Progenitor cell of endocrine pancreas (in vitro differentiated cells): Measurements from ENCODE around the gene ESR2. TPM values are rescaled to one million over a fixed set of nuclear protein-coding genes. Genes with fewer than 3 reads are reported as not detected.

Source experiments
- DNase-seq: peaks from one replicate; pipeline ENCODE4 v3.0.0; 2021; ENCODE audit warnings: low spot score; ENCODE audit not compliant: unreplicated experiment
- H3K27ac Mint-ChIP-seq: 2 replicates; pipeline ENCODE4 v1.8.0; 2021; ENCODE audit warnings: mild to moderate bottlenecking, moderate library complexity, mixed read lengths
- H3K27me3 Mint-ChIP-seq: 2 replicates; pipeline ENCODE4 v1.8.0; 2021; ENCODE audit warnings: mixed read lengths
- H3K36me3 Mint-ChIP-seq: 2 replicates; pipeline ENCODE4 v1.8.0; 2022; ENCODE audit warnings: mixed read lengths; ENCODE audit not compliant: insufficient read depth
- H3K4me1 Mint-ChIP-seq: 2 replicates; pipeline ENCODE4 v1.8.0; 2021; ENCODE audit warnings: low read depth, mixed read lengths
- H3K4me3 Mint-ChIP-seq: 2 replicates; pipeline ENCODE4 v1.8.0; 2021; ENCODE audit warnings: low read depth, mild to moderate bottlenecking, moderate library complexity, mixed read lengths
- H3K9me3 Mint-ChIP-seq: 2 replicates; pipeline ENCODE4 v1.8.0; 2021; ENCODE audit warnings: low read depth, mixed read lengths
- CTCF ChIP-seq: fragments of 200-600 bp; sonication (generic); IDR thresholded peaks from one replicate; pipeline ENCODE4 v1.5.0; 2021; ENCODE audit warnings: antibody characterized with exemption, mild to moderate bottlenecking; ENCODE audit not compliant: unreplicated experiment
- total RNA-seq: library from RNA; stranded (reverse); gene quantifications from 2 replicates; pipeline ENCODE4 v1.2.1, GENCODE V29; 2021

Gene ESR2
- total RNA-seq, 1 donor from 2014 or later, result 0.29 TPM

DNA sequence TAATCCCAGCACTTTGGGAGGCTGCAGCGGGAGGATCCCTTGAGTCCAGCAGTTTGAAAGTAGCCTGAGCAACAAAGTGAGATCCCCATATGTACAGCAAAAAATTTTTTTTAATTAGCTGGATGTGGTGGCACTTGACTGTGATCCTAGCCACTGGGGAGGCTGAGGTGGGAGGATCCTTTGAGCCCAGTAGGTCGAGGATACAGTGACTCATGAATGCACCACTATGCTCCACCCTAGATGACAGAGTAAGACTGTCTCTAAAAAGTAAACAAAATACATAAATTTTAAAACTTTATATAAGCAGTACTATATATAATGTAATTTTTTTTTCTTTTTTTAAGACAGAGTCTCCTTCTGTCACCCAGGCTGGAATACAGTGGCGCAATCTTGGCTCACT lies 115.4 kb downstream of the ESR2 start:
- Mint-ChIP-seq H3K4me3 (no peak overlapping the region), H3K4me1 (no peaks in the 10 kb centered on the region), H3K27me3 (no peaks in the 10 kb centered on the region), H3K36me3 (peaks cover 26% of the 10 kb centered on the region), H3K9me3 (no peaks in the 10 kb centered on the region), H3K27ac (no peak overlapping the region)
- DNase-seq, result no peak
- TF ChIP-seq CTCF, result no peak

- Mint-ChIP-seq H3K9me3 (no peaks in the 10 kb centered on the region), H3K4me3 (no peak overlapping the region), H3K36me3 (peaks cover 24% of the 10 kb centered on the region), H3K27ac (no peak overlapping the region), H3K4me1 (no peaks in the 10 kb centered on the region), H3K27me3 (no peaks in the 10 kb centered on the region)
- no peak for DNase-seq
- no peak for TF ChIP-seq CTCF
Observed at GRCh38 chr14:64176330-64176729, 117.8 kb downstream of the ESR2 start.

- TF ChIP-seq CTCF, result no peak
- Mint-ChIP-seq H3K27ac (no peak overlapping the region), H3K4me3 (no peak overlapping the region), H3K36me3 (peaks cover 20% of the 10 kb centered on the region), H3K27me3 (no peaks in the 10 kb centered on the region), H3K4me1 (no peaks in the 10 kb centered on the region), H3K9me3 (no peaks in the 10 kb centered on the region)
- DNase-seq, result no peak
Observed at GRCh38 chr14:64174922-64175782, 119.0 kb downstream of the ESR2 start.

DNA sequence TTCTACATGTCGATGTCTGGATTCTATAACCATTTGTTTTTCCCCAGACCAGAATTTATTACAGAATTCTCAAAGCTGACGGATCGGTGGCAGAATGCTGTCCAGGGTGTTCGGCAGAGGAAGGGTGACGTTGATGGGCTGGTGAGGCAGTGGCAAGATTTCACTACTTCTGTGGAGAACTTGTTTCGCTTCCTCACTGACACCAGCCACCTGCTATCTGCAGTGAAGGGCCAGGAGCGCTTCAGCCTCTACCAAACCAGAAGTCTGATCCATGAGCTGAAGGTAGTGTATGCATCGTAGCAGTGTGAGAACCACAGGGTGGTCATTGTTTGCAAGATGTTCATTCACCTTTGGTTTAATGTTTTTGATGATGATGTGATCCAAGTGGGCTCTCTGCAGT lies 124.0 kb downstream of the ESR2 start:
- no peak for DNase-seq
- Mint-ChIP-seq H3K9me3 (no peaks in the 10 kb centered on the region), H3K4me1 (no peaks in the 10 kb centered on the region), H3K27me3 (no peaks in the 10 kb centered on the region), H3K36me3 (peaks cover 11% of the 10 kb centered on the region), H3K27ac (no peak overlapping the region), H3K4me3 (no peak overlapping the region)
- TF ChIP-seq CTCF, result no peak

- TF ChIP-seq CTCF, result no peak
- Mint-ChIP-seq H3K27me3 (no peaks in the 10 kb centered on the region), H3K36me3 (peaks cover 26% of the 10 kb centered on the region), H3K9me3 (no peaks in the 10 kb centered on the region), H3K4me3 (no peak overlapping the region), H3K4me1 (no peaks in the 10 kb centered on the region), H3K27ac (peak overlapping the region; percentile 4)
- no peak for DNase-seq
Observed at GRCh38 chr14:64159588-64159987, 134.6 kb downstream of the ESR2 start.
